ENCODE results near the gene DDX42.

GRCh38 chr17:63752707-63753106 is 21.3 kb upstream of the DDX42 start:
- TF ChIP-seq CTCF (IDR thresholded peaks at IDR 0.05) (no peak), POLR2A (IDR thresholded peaks at IDR 0.05) (no peak)

All from testis (tissue), 2 donors.